SW480 (cell line): ENCODE results near the gene CALML3.

Experiments
- DNase-seq: peaks from one replicate; pipeline ENCODE4 v3.0.0-alpha.2; 2016; ENCODE audit warnings: low spot score

The CALML3 gene

DNA sequence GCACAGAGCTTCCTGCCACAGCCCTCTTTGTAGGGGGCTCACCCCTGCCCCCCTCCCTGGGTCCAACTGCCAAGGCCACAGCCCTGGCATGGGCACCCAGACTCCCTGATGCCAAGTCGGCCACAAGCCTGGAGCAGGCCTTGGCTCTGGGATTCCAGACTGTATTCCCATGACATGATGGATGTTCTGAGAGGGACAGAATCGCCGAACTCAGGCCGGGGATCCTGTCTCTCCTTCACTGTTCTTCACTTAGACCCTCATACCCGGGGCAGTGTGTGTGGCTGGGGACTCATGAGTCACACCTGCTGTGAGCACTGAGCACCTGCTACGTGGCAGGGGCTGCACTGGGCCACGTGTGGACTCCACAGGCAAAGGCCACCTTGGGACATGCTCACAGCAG is 33.3 kb upstream of the CALML3 start:
- no peak for DNase-seq

DNA sequence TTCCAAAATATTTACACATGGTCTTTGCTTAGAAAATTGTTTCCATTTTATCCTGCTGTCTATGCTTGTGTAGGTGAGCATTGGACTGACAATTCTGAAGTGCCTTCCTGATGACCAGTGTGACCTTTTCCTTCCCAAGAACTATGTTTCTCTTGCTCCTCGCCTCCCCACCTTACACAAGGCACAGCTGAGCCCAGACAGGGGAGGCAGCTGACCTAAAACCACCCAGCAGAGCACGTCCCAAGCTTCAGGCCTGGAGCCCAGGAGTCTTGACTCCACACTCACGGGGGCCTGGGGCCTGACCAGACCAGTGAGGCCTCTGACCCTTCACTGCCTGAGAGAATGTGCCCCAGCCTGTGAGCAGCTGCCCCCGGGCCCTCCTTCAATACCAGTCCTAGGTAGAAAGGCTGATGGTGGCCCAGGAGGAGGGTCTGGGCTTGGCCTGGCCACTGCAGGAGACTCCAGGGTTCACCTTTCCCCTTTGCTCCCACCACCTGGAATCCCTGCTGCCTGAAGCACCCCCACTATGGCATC is 32.4 kb upstream of the CALML3 start:
- no peak for DNase-seq

DNA sequence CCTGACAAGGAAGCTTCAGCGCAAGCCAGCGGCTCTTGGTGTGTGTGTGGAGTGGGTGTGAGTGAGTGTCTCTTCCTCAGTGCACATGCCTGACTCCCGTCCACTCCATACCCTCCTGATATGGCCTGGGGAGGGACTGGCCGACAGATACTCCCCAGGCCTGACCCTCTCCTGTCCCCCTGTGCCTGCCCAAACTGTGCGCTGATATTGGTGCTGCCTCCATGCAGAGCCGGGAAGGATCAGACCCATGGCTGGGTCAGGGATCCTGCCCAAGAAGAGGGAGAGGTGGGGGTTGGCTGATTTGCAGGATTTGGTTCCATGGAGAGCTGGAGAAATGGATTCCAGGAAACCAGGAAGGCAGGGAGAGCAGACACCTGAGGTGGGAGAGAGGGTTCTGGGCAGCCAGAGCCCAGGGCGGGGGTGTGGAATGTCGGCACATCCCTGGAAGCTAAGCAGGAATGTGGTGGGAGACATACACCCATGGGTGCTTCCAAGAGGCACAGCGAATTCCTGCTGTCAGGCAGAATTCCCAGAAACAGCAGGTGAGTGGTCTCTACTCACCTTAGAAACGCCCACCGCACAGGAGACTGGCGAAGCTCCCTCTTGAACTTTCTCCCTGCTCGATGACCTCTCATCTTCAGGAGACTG is 31.7 kb upstream of the CALML3 start:
- no peak for DNase-seq

DNA sequence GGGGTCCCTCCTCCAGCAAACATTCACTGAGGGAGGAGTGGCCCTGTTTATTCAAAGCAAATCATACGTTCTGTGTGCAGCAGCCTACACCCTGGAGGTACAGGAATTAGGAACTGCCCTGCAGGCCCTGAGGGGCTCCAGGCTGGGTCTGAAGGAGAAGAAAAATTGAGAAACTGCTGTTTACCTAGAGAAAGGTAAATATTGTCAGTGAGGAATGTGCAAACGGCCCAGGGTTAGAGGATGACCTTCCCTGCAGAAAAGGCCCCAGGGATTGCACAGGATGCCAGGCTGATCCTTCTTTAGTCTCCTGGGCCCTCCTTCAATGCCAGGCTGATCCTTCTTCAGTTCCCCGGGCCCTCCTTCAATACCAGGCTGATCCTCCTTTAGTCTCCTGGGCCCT is 31.1 kb upstream of the CALML3 start:
- no peak for DNase-seq

DNA sequence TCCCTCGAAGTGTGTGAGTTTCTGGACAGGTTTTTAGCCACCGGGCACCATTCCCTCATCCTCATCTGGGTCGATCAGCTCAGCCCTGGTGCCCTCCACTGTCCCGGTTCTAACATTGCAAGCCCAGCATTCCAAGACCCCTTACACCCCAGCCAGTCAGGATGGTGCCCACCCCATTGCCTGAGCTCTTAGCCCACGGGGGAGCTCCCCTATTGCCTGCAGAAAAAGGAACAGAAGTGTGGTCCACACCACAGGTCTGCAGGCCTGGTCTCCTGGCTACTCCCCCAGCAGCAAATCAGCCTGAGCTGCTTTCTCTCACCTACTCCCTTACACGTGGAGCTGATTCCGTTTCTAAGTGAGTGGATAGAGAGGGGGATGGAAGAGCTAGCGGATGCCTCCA is 30.1 kb upstream of the CALML3 start:
- DNase-seq = no peak

DNA sequence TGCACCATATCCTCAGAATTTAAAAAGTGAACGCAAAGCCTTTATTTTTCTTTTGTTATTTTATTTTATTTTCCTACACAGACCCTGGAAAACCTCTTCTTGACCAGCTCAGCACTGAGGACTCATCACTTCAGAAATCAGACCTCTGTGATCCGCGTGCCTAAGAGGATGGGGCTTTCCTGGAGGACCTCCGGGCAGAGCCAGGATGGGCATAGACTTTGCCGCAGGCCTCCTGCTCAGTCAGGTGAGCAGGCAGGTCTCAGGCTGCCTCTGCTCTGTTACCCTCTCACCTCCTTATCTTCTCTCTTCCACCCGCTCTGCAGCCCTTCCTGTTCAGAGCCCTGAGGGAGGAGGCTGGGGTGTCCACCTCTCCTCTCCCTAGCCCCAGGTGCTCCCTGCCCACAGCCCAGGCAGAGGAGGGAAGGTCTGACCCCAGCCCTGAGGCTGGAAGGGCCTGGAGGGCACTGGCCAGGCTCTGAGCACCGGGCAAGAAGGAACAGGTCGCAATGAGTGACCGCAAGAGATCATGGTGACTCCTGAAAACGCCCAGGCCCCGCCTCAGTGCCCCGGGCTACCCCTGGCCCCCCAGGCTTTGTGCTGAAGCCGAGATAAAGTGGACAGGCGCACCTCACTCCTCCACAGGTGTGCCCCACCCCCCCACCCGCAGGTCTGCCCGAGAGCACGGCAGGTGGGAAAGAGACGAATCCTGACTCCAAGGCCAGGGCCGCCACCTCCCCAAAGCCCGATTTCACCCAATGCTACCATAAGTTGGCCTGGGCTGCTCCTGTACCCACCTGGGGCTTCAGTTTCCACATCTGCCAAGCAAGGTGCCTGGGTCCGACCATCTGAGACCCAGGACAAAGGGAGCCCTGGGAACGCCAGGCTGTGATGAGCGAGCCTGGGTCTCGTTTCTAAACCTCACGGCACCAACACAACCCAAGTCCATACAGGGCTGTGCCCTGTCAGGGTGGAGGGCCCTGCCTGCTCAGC is 28.2 kb upstream of the CALML3 start:
- DNase-seq = no peak

DNA sequence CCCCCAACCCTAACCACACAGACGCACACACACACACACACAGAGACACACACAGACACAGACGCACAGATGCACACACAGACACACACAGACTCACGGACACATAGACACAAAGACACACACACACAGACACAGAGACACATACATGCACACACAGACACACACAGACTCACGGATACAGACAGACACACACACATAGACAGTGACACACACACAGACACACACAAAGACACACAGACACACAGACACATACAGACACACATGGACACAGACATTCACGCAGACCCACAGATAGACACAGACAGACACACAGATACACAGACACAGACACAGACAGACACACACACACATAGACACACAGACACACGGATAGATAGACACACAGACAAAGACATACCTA is 27.5 kb upstream of the CALML3 start:
- DNase-seq = no peak

DNA sequence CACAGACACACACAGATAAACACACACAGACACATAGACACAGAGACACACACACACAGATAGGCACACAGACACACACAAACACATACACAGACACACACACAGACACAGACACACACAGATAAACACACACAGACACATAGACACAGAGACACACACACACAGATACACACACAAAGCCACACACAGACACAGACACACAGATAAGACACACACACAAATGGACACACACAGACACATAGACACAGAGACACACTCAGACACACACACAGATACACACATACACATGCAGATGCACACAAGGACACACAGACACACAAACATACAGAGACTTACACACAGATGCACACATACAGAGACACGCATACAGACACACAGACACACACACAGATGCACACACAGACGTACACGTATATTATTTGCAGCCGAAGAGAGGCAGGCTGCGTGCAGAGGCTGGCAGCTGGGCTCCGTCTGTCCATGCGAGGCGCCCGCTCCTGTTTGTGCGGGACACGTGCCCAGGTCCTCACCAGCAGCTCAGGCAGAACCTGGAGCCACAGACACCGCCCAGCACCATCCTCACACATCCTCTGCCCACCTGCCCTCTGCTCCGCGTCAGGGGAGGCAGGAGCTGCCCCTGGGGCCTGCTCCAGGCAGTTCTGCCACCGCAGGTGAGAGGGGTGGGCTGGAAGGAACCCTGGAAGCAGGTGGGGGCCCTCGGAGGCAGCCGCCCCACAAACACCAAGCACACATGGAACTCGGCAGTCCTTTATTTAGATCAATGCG is 26.6 kb upstream of the CALML3 start:
- no peak for DNase-seq

DNA sequence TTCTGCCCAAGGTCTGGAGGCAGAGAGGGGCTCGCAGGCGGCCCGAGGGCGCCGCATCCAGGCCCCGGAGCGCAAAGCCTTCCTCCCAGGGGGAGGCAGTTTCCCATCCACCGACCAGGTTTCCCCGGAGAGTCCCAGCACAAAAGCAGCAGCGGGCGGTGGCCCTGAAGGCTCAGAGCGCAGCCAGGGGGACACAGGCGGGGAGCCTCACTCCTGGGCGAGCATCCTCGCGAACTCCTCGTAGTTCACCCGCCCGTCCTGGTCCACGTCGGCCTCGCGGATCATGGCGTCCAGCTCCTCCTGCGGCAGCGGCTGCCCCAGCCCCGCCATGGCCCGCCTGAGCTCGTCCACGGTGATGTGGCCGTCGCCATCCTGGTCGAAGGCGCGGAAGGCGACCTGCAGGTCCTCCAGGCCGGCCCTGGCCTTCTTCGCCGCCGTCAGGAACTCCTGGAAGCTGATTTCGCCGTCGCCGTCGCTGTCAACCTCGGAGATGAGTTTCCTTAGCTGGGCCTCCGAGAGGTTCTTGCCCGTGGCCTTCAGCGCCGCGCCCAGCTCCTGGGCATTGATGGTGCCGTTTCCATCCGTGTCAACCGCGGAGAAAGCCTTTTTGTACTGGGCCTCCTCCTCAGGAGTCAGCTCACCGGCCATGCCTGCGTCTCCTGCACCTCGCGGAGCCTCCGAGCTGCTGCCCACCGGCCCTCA is 25.8 kb upstream of the CALML3 start:
- DNase-seq = no peak

DNA sequence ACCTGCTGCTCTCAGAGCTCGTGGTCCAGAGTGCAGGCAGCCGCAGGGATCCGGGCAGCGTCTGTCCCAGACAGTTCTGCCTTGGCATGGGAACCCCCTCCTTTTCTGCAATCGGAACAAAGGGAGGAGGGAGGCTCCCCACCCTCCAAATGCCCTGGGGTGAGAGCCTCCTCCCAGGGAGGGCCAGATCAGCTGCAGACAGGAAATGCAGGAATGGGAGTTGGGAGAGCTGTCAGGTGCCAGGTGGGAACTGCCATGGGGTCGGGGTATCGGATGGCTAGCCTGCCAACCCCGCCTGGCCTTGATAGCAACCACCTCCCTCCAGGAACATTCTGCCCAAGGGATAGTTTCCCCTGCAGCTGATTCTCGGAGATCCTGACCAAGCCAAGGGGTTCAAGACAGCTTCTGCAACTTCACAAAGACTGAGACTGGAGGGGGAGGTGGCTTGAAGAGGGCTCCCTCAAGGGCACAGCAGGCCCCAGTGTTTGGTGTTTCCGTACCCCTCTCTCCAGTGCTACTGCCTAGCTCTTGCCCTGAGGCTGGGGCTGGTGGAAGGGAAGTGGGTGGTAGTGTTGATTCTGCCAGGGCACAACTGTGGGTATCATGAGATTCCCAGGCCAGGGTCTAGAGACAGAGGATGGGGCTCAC is 25.1 kb upstream of the CALML3 start, which contains the start of gene CALML5:
CALML5 (minus strand) TSS at position 78 of the 648 bp plus-strand sequence. CDS start 132 bp downstream, outside the sequence.
- DNase-seq = no peak

DNA sequence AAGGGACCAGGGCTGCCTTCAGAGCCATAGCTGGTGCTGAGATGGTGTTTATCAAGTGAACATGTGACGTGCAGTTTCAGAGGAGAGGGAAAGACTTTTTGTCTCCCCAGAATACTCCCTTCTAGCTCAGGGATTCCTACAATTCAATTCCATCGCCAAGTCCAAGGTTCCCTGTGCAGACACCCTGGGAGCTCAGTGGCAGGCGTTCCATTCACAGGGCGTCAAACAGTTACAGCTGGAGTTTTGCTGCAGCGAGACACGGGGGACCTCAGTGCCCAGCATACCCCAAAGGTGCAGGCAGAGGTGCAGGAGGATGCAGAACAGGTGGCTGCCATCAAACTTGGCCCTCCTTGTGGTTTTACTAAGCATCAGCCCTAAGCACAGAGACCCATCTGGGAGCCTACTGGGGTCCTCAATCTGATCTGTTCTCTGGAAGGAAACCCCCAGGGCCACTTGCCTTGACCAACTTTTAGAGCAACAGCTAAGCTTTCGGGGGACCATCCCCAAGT is 24.5 kb upstream of the CALML3 start:
- DNase-seq = no peak

DNA sequence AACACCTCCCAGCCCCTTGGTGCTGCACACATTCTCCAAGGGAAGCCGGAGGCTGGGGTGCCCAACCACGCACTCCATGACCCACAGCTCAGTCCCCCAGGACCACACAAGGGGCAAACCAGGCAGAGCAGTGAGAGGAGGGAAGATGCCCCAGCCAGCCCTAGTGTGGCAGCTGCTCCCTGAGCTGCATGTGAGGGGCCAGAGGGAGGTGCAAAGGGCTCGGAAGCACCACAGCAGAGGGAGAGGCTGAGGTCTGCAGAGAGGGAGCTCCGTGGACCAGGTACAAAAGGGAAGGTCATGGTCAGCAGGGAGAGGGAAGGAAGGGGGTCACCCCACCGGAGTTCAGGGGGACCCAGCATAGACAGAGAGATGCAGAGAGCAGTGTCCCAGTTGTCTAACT is 23.9 kb upstream of the CALML3 start:
- DNase-seq = no peak

DNA sequence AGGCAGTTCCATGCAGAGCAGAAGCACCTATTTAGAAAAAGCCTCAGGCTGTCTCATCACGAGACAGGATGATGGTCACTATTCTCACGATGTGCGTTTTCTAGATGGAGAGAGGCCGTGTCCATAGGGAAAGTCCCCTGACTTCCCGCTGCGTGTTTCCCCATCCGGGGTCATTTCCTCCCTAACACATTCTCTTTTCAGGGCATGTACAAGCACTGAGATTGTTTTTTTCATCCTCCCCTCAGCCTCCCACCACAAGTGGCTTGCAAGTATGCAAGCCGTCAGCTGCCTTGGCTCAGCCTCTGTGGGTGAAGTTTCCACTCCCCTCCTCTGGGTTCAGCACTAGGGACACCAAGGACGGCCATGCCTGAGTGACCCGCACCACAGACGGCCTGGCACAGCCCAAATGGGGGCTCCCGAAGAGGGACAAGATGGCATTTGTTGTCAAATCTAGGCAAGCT is 22.7 kb upstream of the CALML3 start:
- DNase-seq = no peak

DNA sequence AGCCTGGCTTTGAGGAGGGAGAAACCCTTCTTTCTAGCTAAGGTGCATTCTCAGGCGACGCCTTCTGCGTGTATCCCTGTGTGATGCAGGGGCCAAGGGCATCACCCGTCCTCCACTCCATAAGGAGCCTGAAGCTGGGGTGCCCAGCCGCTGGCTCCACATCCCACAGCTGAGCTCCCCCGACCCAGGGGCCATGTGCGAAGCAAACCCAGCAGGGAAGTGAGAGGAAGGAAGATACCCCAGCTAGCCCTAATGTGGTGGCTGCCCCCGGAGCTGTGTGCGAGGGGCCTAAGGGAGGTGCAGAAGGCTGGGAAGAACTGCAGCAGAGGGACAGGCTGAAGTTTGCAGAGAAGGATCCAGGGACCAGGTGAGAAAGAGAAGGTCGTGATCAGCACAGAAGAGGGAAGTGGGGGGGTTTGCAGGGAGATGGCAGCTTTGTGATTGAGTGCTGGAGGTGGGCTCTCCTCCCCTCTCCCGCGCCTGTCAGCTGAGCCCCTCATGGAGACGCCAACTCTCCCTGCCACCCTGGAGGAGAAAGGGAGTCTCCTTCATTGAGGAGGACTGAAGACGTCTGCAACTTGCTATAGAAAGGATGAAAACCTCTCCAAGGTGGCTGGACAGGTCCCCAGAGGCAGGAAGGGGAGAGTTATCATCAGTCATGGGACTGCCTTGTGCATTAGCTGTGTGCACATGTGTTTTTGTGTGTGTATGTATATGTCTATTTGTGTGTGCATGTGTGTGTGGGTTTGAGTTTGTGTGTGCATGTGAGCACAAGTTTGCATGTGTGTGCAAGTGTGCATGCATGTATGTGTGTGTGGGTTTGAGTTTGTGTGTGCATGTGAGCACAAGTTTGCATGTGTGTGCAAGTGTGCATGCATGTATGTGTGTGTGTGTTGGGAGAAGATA is 21.9 kb upstream of the CALML3 start:
- DNase-seq = no peak

DNA sequence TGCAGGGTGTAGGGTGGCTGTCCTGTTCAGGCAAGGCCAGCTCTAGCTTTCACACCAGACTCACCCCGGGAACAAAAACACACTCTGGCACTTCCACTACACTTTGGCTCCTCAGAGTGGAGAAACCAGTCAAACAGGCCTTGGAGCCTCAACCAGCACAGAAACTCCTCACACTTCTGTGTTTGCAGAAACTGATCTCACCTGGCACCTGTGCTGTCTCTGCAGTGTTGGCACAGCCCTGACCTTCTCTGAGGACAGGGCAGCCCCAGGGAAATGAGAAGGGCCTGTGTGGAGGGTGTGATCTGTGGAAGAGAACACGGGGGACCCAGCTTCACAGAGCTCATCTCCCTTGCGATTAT is 21.3 kb upstream of the CALML3 start:
- no peak for DNase-seq

DNA sequence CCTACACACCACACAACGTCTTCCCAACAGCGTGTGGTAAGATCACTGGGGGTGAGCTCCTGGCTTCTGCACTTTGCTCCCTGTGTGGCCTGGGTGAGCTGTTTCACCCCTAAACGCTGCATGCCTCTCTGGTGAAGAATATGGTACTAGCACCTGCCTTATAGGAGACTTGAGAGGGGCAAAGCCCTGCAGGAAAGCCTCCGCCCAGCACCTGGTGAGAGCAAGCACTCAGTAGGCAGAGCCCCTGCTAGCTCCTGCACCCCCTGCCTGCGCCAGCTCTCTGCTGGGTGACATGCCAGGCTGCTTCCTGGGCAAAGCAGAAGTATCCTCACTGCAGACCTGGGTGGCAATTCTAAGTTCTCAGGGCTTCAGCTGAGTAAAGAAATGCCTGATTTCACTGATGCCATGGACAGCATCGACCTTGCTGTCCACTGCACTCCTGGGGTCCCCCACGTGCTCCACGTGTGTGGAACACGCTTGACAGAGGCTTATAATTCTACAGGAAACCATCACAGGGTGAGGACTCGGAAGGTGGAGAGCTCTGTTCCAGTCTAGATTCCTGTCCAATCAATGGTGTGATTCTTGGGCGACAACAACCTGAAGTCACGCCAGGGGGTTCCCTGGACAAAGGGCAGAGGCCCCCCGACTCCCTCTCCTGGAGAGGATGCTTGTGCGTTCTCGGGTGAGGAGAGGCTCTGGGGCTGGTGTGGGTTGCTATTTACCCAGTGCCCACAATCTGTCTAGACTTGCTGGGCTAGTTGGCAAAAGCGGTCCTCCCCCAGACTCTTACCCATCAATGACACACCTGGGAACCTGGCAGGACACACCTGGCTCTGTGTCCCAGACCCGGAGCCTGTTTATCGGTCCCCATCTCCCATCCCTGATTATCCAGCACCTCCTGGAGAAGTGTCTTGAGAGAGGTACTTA is 20.4 kb upstream of the CALML3 start:
- no peak for DNase-seq

DNA sequence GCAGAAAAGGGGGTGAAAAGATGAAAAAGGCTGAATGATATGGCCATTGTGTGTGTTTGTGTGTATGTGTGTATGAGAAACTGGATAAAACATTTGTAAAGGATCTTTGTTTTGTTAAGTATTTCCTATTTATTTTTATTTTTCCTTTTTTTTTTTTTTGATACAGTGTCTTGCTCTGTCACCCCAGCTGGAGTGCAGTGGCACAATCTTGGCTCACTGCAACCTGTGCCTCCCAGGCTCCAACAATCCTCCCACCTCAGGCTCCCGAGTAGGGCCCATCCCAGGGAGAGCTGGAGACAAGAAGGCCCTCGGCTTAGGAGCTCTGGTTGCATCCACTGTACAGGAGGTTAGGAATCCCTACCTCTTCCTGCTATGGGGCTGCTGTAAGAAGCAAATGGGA is 18.5 kb upstream of the CALML3 start:
- no peak for DNase-seq

DNA sequence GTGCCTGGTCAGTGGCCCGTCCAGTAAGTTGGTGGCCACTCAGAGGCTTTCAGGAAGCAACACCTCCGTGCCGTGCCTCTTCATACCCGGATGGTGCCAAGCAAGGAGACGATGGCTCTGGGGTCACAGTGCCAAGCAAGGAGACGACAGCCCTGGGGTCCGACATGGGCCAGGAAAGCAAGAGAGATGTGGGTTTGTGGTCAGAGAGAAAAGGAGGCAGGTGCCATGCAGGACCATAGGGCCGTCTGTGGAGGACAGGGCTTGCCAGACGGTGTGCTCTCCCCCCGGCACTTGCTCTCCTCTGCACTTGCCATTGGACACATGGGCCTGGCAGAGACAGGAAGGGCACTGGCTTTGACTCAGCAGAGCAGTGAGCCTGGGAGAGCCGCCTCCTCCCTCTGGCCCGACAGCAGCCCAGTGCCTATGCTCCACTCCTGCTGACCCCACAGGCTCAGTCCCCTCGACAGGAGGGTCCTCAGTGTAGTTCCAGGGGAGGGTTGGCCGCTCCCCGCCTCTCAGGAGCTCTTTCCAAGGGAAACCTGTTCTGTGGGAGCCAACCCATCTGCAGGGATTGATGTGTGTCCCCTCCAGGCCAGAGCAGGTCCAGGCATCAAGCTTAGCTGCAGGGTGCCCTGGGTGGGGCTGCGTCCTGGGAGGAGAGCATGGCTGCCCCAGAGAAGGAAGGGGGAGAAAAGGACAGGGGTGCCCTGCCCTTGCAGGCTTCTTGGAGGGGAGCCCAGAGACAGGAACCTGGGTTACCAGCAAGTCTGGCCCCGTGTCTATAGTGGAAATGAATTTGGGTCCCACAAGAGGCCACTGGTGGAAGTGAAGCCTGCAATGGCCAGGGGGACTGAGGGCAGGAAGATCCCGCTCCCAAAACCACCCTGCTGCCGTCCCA is 17.8 kb upstream of the CALML3 start:
- no peak for DNase-seq
